HEK293T (cell line): ENCODE data around the gene LRIG3.

Experiments
- ELF4 ChIP-seq: fragments of 450-650 bp; IDR thresholded peaks from 2 replicates; pipeline ENCODE4 v1.6.1; 2017; ENCODE audit warnings: antibody characterized with exemption
- L3MBTL2 ChIP-seq: fragments of 450-650 bp; conservative IDR thresholded peaks from 2 replicates; pipeline ENCODE4 v1.6.1; 2016; ENCODE audit warnings: mild to moderate bottlenecking
- SUZ12 ChIP-seq: fragments of 450-650 bp; IDR thresholded peaks from 2 replicates; pipeline ENCODE4 v1.6.1; 2016; ENCODE audit warnings: mild to moderate bottlenecking

DNA sequence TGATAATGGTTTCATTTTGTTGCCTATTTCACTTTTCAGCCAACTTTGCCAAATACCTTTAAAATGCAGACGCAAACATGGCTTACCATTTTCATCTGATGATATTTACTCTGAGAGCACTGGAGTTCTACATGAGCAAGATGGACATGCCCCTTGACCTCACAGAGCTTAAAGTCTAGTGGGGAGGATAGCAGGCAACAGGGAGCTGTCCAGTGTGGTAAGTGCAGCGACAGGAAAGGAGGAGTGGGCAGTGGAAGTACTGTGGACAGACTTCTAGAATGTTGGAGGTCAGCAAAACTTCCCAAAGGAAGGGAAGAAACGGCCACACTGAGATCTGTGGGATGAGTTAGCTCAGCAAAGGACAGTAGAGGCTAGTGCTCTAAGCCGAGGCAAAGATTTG, 25.3 kb downstream of the LRIG3 start:
- no peak for TF ChIP-seq L3MBTL2
- TF ChIP-seq SUZ12 = no peak
- no peak for TF ChIP-seq ELF4
